PC-3 (cell line): ENCODE measurements around the gene RSBN1L. TPM values are rescaled to one million over a fixed set of nuclear protein-coding genes. Genes with fewer than 3 reads are reported as not detected.

Experiments
- ATAC-seq: fragments of 200-7000 bp; cut with Tn5 transposase; 2 replicates; pipeline ENCODE4 v1.9.1; 2020; ENCODE audit warnings: mild to moderate bottlenecking, moderate library complexity
- BruUV-seq: library from RNA; stranded (reverse); fragments of 400-500 nt; replicated peaks from 2 replicates; lab custom pipeline; 2021; lab: Mats Ljungman, UMichigan
- CTCF ChIA-PET: fragments of 300-600 bp; sonication (Branson Sonifier 250); formaldehyde crosslinking; loops from one replicate; lab custom pipeline; 2022; ENCODE audit warnings: antibody characterized with exemption; lab: Charles Lee
- POLR2A ChIA-PET: fragments of 300-600 bp; sonication (Branson Sonifier 250); formaldehyde crosslinking; loops from one replicate; lab custom pipeline; 2022; ENCODE audit warnings: antibody characterized with exemption; ENCODE audit not compliant: unreplicated experiment; lab: Charles Lee
- DNase-seq: peaks from one replicate; pipeline ENCODE4 v3.0.0-alpha.2; 2015
- H2AFZ ChIP-seq: fragments of 300-600 bp; sonication (generic); 2 replicates; pipeline ENCODE4 v1.6.0; 2016; ENCODE audit warnings: antibody characterized with exemption, low read length
- H3F3A ChIP-seq: fragments of 300-600 bp; sonication (generic); one replicate; pipeline ENCODE4 v1.6.0; 2017; ENCODE audit warnings: antibody characterized with exemption, low read length, control low read depth, mild to moderate bottlenecking; ENCODE audit not compliant: unreplicated experiment
- H3K27ac ChIP-seq: fragments of 300-600 bp; sonication (generic); 2 replicates; pipeline ENCODE4 v1.5.1; 2016; ENCODE audit warnings: mild to moderate bottlenecking, low read length
- H3K27me3 ChIP-seq: fragments of 300-600 bp; sonication (generic); 2 replicates; pipeline ENCODE4 v1.6.1; 2016; ENCODE audit warnings: low read length, mixed read lengths
- H3K36me3 ChIP-seq: fragments of 300-600 bp; sonication (generic); 2 replicates; pipeline ENCODE4 v1.6.1; 2016; ENCODE audit warnings: low read depth, mixed run types, low read length, mixed read lengths
- H3K4me1 ChIP-seq: fragments of 300-600 bp; sonication (generic); 2 replicates; pipeline ENCODE4 v1.5.1; 2016; ENCODE audit warnings: low read length; ENCODE audit not compliant: insufficient read depth
- H3K4me2 ChIP-seq: fragments of 300-600 bp; sonication (generic); 2 replicates; pipeline ENCODE4 v1.6.0; 2016; ENCODE audit warnings: low read length
- H3K4me3 ChIP-seq: fragments of 300-600 bp; sonication (generic); 2 replicates; pipeline ENCODE4 v1.5.1; 2016; ENCODE audit warnings: mild to moderate bottlenecking, low read length, mixed read lengths
- H3K79me2 ChIP-seq: fragments of 300-600 bp; sonication (generic); 2 replicates; pipeline ENCODE4 v1.6.1; 2017; ENCODE audit warnings: low read length, mixed read lengths
- H3K9ac ChIP-seq: fragments of 300-600 bp; sonication (generic); 2 replicates; pipeline ENCODE4 v1.6.0; 2016; ENCODE audit warnings: mild to moderate bottlenecking, low read length
- H3K9me2 ChIP-seq: fragments of 300-600 bp; sonication (generic); replicated peaks from 2 replicates; pipeline ENCODE4 v1.6.1; 2016; ENCODE audit warnings: mixed run types, low read length, mixed read lengths
- H3K9me3 ChIP-seq: fragments of 300-600 bp; sonication (generic); 2 replicates; pipeline ENCODE4 v1.6.1; 2016; ENCODE audit warnings: low read length, mixed read lengths
- H4K20me1 ChIP-seq: fragments of 300-600 bp; sonication (generic); 2 replicates; pipeline ENCODE4 v1.6.1; 2016; ENCODE audit warnings: low read length, mixed read lengths
- CTCF ChIP-seq: fragments of 300-600 bp; sonication (generic); conservative IDR thresholded peaks from 2 replicates; pipeline ENCODE4 v1.5.1; 2017; ENCODE audit warnings: antibody characterized with exemption, low read depth, mild to moderate bottlenecking, low read length
- EZH2 ChIP-seq: fragments of 300-600 bp; sonication (generic); IDR thresholded peaks from one replicate; pipeline ENCODE4 v1.6.1; 2017; ENCODE audit warnings: antibody characterized with exemption, mild to moderate bottlenecking, low read length; ENCODE audit not compliant: unreplicated experiment
- EZH2phosphoT487 ChIP-seq: fragments of 300-600 bp; sonication (generic); IDR thresholded peaks from 2 replicates; pipeline ENCODE4 v1.6.1; 2018; ENCODE audit warnings: mild to moderate bottlenecking, antibody characterized with exemption, low read length, borderline replicate concordance
- intact Hi-C: fragments of 100-400 bp; cut with micrococcal nuclease; formaldehyde crosslinking; loops from 2 replicates; pipeline ENCODE4 v1.9.0; 2023
- total RNA-seq: library from RNA; depleted of rRNA; stranded (reverse); fragments of >200 nt; gene quantifications from 2 replicates; pipeline ENCODE4 v1.2.3, GENCODE V29; 2014

Gene RSBN1L
- total RNA-seq, 1 experiment from 2014 or later: 6.9 TPM

- H3K4me3 ChIP-seq: no peak overlapping the region
- H2AFZ ChIP-seq: no peak overlapping the region
- H3K4me2 ChIP-seq: no peak overlapping the region
- no peak overlapping the region for H3K27ac ChIP-seq
- POLR2A ChIA-PET: interaction anchor here (0.7 kb wide), 1 partner anchor 152 kb away, joined by 3 read pairs; no protein-coding TSS in a partner anchor
- H3K4me1 ChIP-seq: no peaks in the 10 kb centered on the region
- H3K9me2 ChIP-seq: no peaks in the 10 kb centered on the region
- DNase-seq (no peak), ATAC-seq (no peak)
- H3K79me2 ChIP-seq: peaks cover 8% of the 10 kb centered on the region; the same call in 1 of the 2 replicates
- intact Hi-C loops: no loop called here
- BruUV-seq: no TSS peak
- no peak overlapping the region for H3K9ac ChIP-seq
- CTCF ChIA-PET: no interaction called here
- TF ChIP-seq CTCF (no peak), EZH2 (no peak), EZH2phosphoT487 (no peak)
- H3K9me3 ChIP-seq: no peaks in the 10 kb centered on the region
- H3F3A ChIP-seq: no peaks in the 10 kb centered on the region
- no peaks in the 10 kb centered on the region for H3K27me3 ChIP-seq
- no peaks in the 10 kb centered on the region for H4K20me1 ChIP-seq
- peaks cover 7% of the 10 kb centered on the region; the same call in 1 of the 2 replicates for H3K36me3 ChIP-seq
These were observed 69.2 kb downstream of the RSBN1L start for GRCh38 chr7:77765481-77765880.

- no peak for ATAC-seq
- H3K4me2 ChIP-seq: no peak overlapping the region
- no peaks in the 10 kb centered on the region for H3K9me2 ChIP-seq
- ChIA-PET CTCF (no interaction called here), POLR2A (interaction anchor here (0.7 kb wide), 1 partner anchor 151 kb away, joined by 3 read pairs; no protein-coding TSS in a partner anchor)
- no peak overlapping the region for H3K4me3 ChIP-seq
- TF ChIP-seq EZH2phosphoT487 (no peak), CTCF (no peak), EZH2 (no peak)
- no peaks in the 10 kb centered on the region for H4K20me1 ChIP-seq
- peaks cover 7% of the 10 kb centered on the region; the same call in 1 of the 2 replicates for H3K36me3 ChIP-seq
- peaks cover 6% of the 10 kb centered on the region; the same call in 1 of the 2 replicates for H3K79me2 ChIP-seq
- H3K9ac ChIP-seq: no peak overlapping the region
- H3K27me3 ChIP-seq: no peaks in the 10 kb centered on the region
- no peak for DNase-seq
- no peak overlapping the region for H2AFZ ChIP-seq
- no peaks in the 10 kb centered on the region for H3K9me3 ChIP-seq
- H3K27ac ChIP-seq: no peak overlapping the region
- intact Hi-C loops: no loop called here
- H3K4me1 ChIP-seq: no peaks in the 10 kb centered on the region
- no peaks in the 10 kb centered on the region for H3F3A ChIP-seq
- no TSS peak for BruUV-seq
These were observed 69.9 kb downstream of the RSBN1L start for GRCh38 chr7:77765906-77766800.
